HCT116 (cell line): ENCODE measurements around the gene CRYAB. TPM values are rescaled to one million over a fixed set of nuclear protein-coding genes. Genes with fewer than 3 reads are reported as not detected.

Experiments used
- ATAC-seq: fragments of 200-7000 bp; cut with Tn5 transposase; 2 replicates; pipeline ENCODE4 v1.9.1; 2020; ENCODE audit warnings: mild to moderate bottlenecking, moderate library complexity
- BruUV-seq: library from RNA; stranded (reverse); fragments of 400-500 nt; replicated peaks from 2 replicates; lab custom pipeline; 2021; lab: Mats Ljungman, UMichigan
- CTCF ChIA-PET: fragments of 300-600 bp; sonication (Branson Sonifier 250); formaldehyde crosslinking; loops from one replicate; lab custom pipeline; 2021; ENCODE audit warnings: antibody characterized with exemption; lab: Charles Lee
- POLR2A ChIA-PET: fragments of 300-600, 350-600 bp; sonication (Branson Sonifier 250); formaldehyde crosslinking; loops from one replicate; lab custom pipeline; 2021; ENCODE audit warnings: antibody characterized with exemption; lab: Charles Lee
- RAD21 ChIA-PET, 2 experiments: fragments of 300-600 bp; sonication (Branson Sonifier 250); formaldehyde crosslinking; loops; one replicate each; lab custom pipeline; 2023; ENCODE audit warnings: low total read pairs in 2 of 2; ENCODE audit not compliant: uncharacterized antibody in 2 of 2, unreplicated experiment in 2 of 2, low non-redundant PET in 1 of 2; lab: Charles Lee
- DNase-seq: peaks from one replicate; pipeline ENCODE4 v3.0.0-alpha.2; 2010; ENCODE audit warnings: low read depth, low spot score
- H2AFZ ChIP-seq: fragments of 200-600 bp; shearing (Covaris generic), sonication (generic); 2 replicates; pipeline ENCODE4 v1.6.1; 2017; ENCODE audit warnings: low read depth, mixed run types, mixed read lengths, antibody characterized with exemption, low read length; ENCODE audit not compliant: poor library complexity, severe bottlenecking
- H3K27ac ChIP-seq: 2 replicates; pipeline ENCODE4 v1.5.1; 2012; ENCODE audit warnings: low read depth, low read length
- H3K27me3 ChIP-seq: fragments of 200-600 bp; sonication (generic); 2 replicates; pipeline ENCODE4 v1.6.1; 2016; ENCODE audit warnings: mixed run types, low read length, mixed read lengths; ENCODE audit not compliant: insufficient read depth
- H3K36me3 ChIP-seq, 2 experiments: fragments of 200-500 bp in 1 of 2; fragments of 200-600 bp in 1 of 2; sonication (Bioruptor generic) in 1 of 2; sonication (generic) in 1 of 2; 2 replicates each; pipeline versions ENCODE4 v1.5.1 to v1.6.1; 2014 to 2016; ENCODE audit warnings: low read length in 2 of 2, inconsistent platforms in 1 of 2, mixed read lengths in 1 of 2, mixed run types in 1 of 2; ENCODE audit not compliant: insufficient read depth in 2 of 2, control insufficient read depth in 1 of 2
- H3K4me1 ChIP-seq, 2 experiments: fragments of 200-600 bp in 1 of 2; sonication (generic) in 1 of 2; 2 replicates each; pipeline versions ENCODE4 v1.5.1 to v1.6.1; 2012 to 2017; ENCODE audit warnings: low read length in 2 of 2, inconsistent platforms in 1 of 2, mild to moderate bottlenecking in 1 of 2, mixed read lengths in 1 of 2, mixed run types in 1 of 2, moderate library complexity in 1 of 2; ENCODE audit not compliant: insufficient read depth in 2 of 2, control insufficient read depth in 1 of 2
- H3K4me2 ChIP-seq: fragments of 200-600 bp; sonication (generic); 2 replicates; pipeline ENCODE4 v1.6.1; 2017; ENCODE audit warnings: mixed run types, low read length, mixed read lengths
- H3K4me3 ChIP-seq, 2 experiments: fragments of 200-600 bp in 1 of 2; sonication (generic) in 1 of 2; replicated peaks in 1 of 2; 2 replicates each; pipeline ENCODE4 v1.5.1; 2011 to 2016; ENCODE audit warnings: low read length in 2 of 2, control low read depth in 1 of 2, low read depth in 1 of 2, mild to moderate bottlenecking in 1 of 2, mixed read lengths in 1 of 2, mixed run types in 1 of 2
- H3K79me2 ChIP-seq: fragments of 200-600 bp; sonication (generic); 2 replicates; pipeline ENCODE4 v1.6.1; 2017; ENCODE audit warnings: mild to moderate bottlenecking, mixed run types, low read length, moderate library complexity, mixed read lengths; ENCODE audit not compliant: insufficient read depth
- H3K9ac ChIP-seq: fragments of 200-600 bp; sonication (generic); 2 replicates; pipeline ENCODE4 v1.6.1; 2016; ENCODE audit warnings: low read length, mixed read lengths
- H3K9me2 ChIP-seq: fragments of 200-600 bp; sonication (generic), shearing (Covaris generic); 2 replicates; pipeline ENCODE4 v1.6.1; 2017; ENCODE audit warnings: mixed run types, mild to moderate bottlenecking, moderate library complexity; ENCODE audit not compliant: insufficient read depth
- H3K9me3 ChIP-seq, 2 experiments: fragments of 200-500 bp in 1 of 2; fragments of 200-600 bp in 1 of 2; sonication (Bioruptor generic) in 1 of 2; sonication (generic) in 1 of 2; 2 replicates each; pipeline ENCODE4 v1.6.1; 2014 to 2017; ENCODE audit warnings: low read length in 2 of 2, mixed read lengths in 2 of 2, inconsistent platforms in 1 of 2, low read depth in 1 of 2, mild to moderate bottlenecking in 1 of 2, mixed run types in 1 of 2, moderate library complexity in 1 of 2; ENCODE audit not compliant: control insufficient read depth in 1 of 2, insufficient read depth in 1 of 2
- H4K20me1 ChIP-seq: fragments of 200-600 bp; sonication (generic), shearing (Covaris generic); 2 replicates; pipeline ENCODE4 v1.6.1; 2017; ENCODE audit warnings: mixed run types, mild to moderate bottlenecking, moderate library complexity; ENCODE audit not compliant: insufficient read depth
- CEBPB ChIP-seq: IDR thresholded peaks from 2 replicates; pipeline ENCODE4 v1.6.1; 2012; ENCODE audit warnings: low read depth
- EGR1 ChIP-seq: IDR thresholded peaks from 2 replicates; pipeline ENCODE4 v1.6.1; 2012; ENCODE audit warnings: low read depth
- EZH2 ChIP-seq: fragments of 200-600 bp; sonication (generic); IDR thresholded peaks from 2 replicates; pipeline ENCODE4 v1.6.1; 2017; ENCODE audit warnings: antibody characterized with exemption, mixed run types
- JUND ChIP-seq: IDR thresholded peaks from 2 replicates; pipeline ENCODE4 v1.6.1; 2012
- POLR2A ChIP-seq: IDR thresholded peaks from 2 replicates; pipeline ENCODE4 v1.7.0; 2011; ENCODE audit warnings: borderline replicate concordance; ENCODE audit not compliant: insufficient read depth, insufficient read length; ENCODE audit errors: extremely low read depth
- POLR2AphosphoS5 ChIP-seq: IDR thresholded peaks from 2 replicates; pipeline ENCODE4 v1.6.1; 2011; ENCODE audit warnings: mild to moderate bottlenecking, low read depth, low read length, moderate library complexity
- SIN3A ChIP-seq: IDR thresholded peaks from 2 replicates; pipeline ENCODE4 v1.6.1; 2012; ENCODE audit warnings: low read depth
- TCF7L2 ChIP-seq: IDR thresholded peaks from 2 replicates; pipeline ENCODE4 v1.7.0; 2011; ENCODE audit warnings: borderline replicate concordance, inconsistent platforms; ENCODE audit not compliant: insufficient read depth, insufficient read length; ENCODE audit errors: extremely low read depth
- ZFX ChIP-seq: fragments of 450-650 bp; IDR thresholded peaks from 2 replicates; pipeline ENCODE4 v1.6.1; 2017
- ZNF274 ChIP-seq: fragments of 200-500 bp; sonication (Bioruptor generic); IDR thresholded peaks from 2 replicates; pipeline ENCODE4 v1.6.1; 2014; ENCODE audit warnings: mild to moderate bottlenecking, low read depth, low read length, inconsistent platforms
- intact Hi-C: fragments of 100-400 bp; cut with micrococcal nuclease; formaldehyde crosslinking; loops from 2 replicates; pipeline ENCODE4 v1.10.0; 2022
- total RNA-seq: library from RNA; stranded (reverse); gene quantifications from one replicate; pipeline ENCODE4 v1.2.1, GENCODE V29; 2021; ENCODE audit not compliant: unreplicated experiment
- TF ChIP-seq, protein P1 (sequence below): IDR thresholded peaks from 2 replicates; pipeline ENCODE4 v1.6.1; 2012
- TF ChIP-seq, protein P2 (sequence below), 3 experiments: fragments of 200-600 bp in 1 of 3; sonication (generic) in 1 of 3; IDR thresholded peaks in 2 of 3; conservative IDR thresholded peaks in 1 of 3; 2 replicates each; pipeline ENCODE4 v1.5.1; 2012 to 2017; ENCODE audit warnings: low read depth in 2 of 3, low read length in 2 of 3, antibody characterized with exemption in 1 of 3, borderline replicate concordance in 1 of 3, control low read depth in 1 of 3, mild to moderate bottlenecking in 1 of 3, mixed read lengths in 1 of 3, mixed run types in 1 of 3, moderate library complexity in 1 of 3; ENCODE audit not compliant: insufficient read depth in 1 of 3
- TF ChIP-seq, protein P3 (sequence below): IDR thresholded peaks from 2 replicates; pipeline ENCODE4 v1.6.1; 2011; ENCODE audit warnings: mild to moderate bottlenecking, low read length, moderate library complexity; ENCODE audit not compliant: insufficient replicate concordance; ENCODE audit errors: extremely low read depth

CRYAB gene
- total RNA-seq, 1 experiment from 2014 or later = not detected

DNA sequence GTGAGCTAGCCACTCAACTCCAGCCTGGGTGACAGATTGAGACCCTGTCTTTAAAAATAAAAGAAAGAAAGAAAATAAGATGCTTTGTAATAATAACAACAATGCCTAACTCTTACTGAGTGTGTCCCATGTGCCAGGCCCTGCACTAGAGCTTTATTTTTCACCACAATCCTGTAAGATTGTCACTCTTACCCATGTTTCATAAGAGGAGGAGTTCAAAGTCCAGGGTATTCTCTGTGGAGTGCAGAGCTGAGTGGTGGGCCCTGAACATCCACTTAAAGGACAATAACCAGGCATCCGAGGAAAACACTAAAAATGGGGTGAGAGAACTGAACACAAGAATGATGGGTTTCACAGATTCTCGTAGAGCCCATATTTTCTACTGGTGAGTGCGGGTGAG, 6.2 kb upstream of the CRYAB start:
- ChIA-PET RAD21 (no interaction called here), POLR2A (interaction anchor here (1.2 kb wide), 1 partner anchor 37 kb away, joined by 3 read pairs; no protein-coding TSS in a partner anchor), CTCF (interaction anchor here (2.3 kb wide), 1 partner anchor 14 kb away, joined by 14 read pairs; no protein-coding TSS in a partner anchor)
- ATAC-seq = no peak
- Histone ChIP-seq H3K9ac (no peak overlapping the region), H3K79me2 (no peaks in the 10 kb centered on the region), H3K9me3 (no peaks in the 10 kb centered on the region), H3K36me3 (no peaks in the 10 kb centered on the region), H3K4me2 (no peak overlapping the region), H3K9me2 (no peaks in the 10 kb centered on the region), H3K4me3 (no peak overlapping the region), H3K4me1 (peaks cover 8 to 17% of the 10 kb centered on the region in 2 experiments; a peak in 3 of 4 replicates), H4K20me1 (no peaks in the 10 kb centered on the region), H3K27me3 (peaks cover 8% of the 10 kb centered on the region; the same call in 1 of the 2 replicates), H2AFZ (peak overlapping the region; percentile 72), H3K27ac (no peak overlapping the region)
- intact Hi-C loops = no loop called here
- TF ChIP-seq POLR2A (no peak), POLR2AphosphoS5 (no peak), EGR1 (no peak), TCF7L2 (no peak), ZFX (no peak), ZNF274 (no peak), JUND (no peak), SIN3A (no peak), EZH2 (no peak), CEBPB (no peak)
- TF ChIP-seq, protein P1, sequence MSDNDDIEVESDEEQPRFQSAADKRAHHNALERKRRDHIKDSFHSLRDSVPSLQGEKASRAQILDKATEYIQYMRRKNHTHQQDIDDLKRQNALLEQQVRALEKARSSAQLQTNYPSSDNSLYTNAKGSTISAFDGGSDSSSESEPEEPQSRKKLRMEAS = no peak
- TF ChIP-seq, protein P2, sequence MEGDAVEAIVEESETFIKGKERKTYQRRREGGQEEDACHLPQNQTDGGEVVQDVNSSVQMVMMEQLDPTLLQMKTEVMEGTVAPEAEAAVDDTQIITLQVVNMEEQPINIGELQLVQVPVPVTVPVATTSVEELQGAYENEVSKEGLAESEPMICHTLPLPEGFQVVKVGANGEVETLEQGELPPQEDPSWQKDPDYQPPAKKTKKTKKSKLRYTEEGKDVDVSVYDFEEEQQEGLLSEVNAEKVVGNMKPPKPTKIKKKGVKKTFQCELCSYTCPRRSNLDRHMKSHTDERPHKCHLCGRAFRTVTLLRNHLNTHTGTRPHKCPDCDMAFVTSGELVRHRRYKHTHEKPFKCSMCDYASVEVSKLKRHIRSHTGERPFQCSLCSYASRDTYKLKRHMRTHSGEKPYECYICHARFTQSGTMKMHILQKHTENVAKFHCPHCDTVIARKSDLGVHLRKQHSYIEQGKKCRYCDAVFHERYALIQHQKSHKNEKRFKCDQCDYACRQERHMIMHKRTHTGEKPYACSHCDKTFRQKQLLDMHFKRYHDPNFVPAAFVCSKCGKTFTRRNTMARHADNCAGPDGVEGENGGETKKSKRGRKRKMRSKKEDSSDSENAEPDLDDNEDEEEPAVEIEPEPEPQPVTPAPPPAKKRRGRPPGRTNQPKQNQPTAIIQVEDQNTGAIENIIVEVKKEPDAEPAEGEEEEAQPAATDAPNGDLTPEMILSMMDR (IDR thresholded peaks at IDR 0.05 in 2 of 3, conservative IDR thresholded peaks at IDR 0.05 in 1 of 3; ENCODE audit: borderline replicate concordance in 1 of 3, insufficient read depth in 1 of 3, low read depth in 2 of 3, low read length in 2 of 3) = no peak
- TF ChIP-seq, protein P3, sequence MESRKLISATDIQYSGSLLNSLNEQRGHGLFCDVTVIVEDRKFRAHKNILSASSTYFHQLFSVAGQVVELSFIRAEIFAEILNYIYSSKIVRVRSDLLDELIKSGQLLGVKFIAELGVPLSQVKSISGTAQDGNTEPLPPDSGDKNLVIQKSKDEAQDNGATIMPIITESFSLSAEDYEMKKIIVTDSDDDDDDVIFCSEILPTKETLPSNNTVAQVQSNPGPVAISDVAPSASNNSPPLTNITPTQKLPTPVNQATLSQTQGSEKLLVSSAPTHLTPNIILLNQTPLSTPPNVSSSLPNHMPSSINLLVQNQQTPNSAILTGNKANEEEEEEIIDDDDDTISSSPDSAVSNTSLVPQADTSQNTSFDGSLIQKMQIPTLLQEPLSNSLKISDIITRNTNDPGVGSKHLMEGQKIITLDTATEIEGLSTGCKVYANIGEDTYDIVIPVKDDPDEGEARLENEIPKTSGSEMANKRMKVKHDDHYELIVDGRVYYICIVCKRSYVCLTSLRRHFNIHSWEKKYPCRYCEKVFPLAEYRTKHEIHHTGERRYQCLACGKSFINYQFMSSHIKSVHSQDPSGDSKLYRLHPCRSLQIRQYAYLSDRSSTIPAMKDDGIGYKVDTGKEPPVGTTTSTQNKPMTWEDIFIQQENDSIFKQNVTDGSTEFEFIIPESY = no peak
- no TSS peak for BruUV-seq
- no peak for DNase-seq
